A549 (cell line): Measurements from ENCODE around the gene DHDH.

Experiments used
- FOXS1 ChIP-seq: fragments of 250-450 bp; sonication (Bioruptor Pico); IDR thresholded peaks from 2 replicates; pipeline ENCODE4 v1.5.0; 2020; ENCODE audit warnings: mild to moderate bottlenecking, moderate library complexity
- POLR2A ChIP-seq: IDR thresholded peaks from 2 replicates; pipeline ENCODE4 v1.6.1; 2012; ENCODE audit warnings: mild to moderate bottlenecking, low read length

GRCh38 chr19:48921721-48922500 is 11.6 kb upstream of the DHDH start:
- TF ChIP-seq POLR2A, result no peak
- no peak for TF ChIP-seq FOXS1 (CRISPR knock-in tag)
